Stimulated activated CD4-positive, alpha-beta T cell treated with anti-CD3 and anti-CD28 coated beads, Interleukin-1b, Interleukin-23, amount 100 ng/mL, for 48 hours (primary cell): ENCODE results near the gene GJB4.
"Not testable (repeated sequence)": the region's sequence is repeated elsewhere in the genome, so short reads cannot be mapped to it uniquely, and the experiment has no call there.

ENCODE experiments used
- DNase-seq: peaks from one replicate; pipeline ENCODE4 v3.0.0-alpha.2; 2020

Gene GJB4

DNA sequence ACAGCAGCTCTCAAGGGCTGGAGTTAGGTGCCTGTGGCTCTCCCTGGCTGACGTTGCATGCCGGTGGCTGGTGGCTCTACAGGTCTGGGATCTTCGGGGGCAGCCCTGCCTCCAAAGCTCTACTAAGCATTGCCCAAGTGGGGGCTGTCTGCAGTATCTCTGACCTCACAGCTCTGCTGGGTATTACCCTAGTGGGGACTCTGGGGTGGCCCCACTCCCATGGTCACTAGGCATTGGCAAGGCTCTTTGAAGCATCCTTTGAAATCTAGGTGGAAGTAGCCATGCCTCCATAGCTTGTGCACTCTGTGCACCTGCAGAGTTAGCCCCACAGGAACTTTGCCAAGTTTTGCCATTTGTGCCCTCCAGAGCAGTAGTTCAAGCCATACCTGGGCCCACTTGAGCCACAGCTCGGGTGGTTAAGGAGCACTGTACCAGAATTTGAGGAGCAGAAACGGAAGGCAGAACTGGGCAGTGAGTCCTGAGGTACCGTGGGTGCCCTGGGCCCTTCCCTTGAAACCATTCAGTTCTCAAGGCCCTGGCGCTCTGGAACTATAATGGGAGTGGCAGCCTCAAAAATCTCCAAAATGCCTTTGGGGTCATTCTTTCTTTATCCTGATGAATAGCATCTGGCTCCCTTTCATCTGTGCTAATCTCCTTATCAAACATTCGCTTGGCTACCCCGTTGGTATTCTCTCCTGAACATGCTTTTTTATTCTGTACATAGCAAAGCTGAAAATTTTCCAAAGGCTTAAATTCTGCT is 48.7 kb downstream of the GJB4 start:
- no peak for DNase-seq

GRCh38 chr1:34810781-34811180 is 51.2 kb downstream of the GJB4 start:
- not testable (repeated sequence) for DNase-seq
